Neural cell (in vitro differentiated cells): ENCODE results near the gene CHML. TPM values are rescaled to one million over a fixed set of nuclear protein-coding genes. Genes with fewer than 3 reads are reported as not detected.
"Not testable (repeated sequence)": the region's sequence is repeated elsewhere in the genome, so short reads cannot be mapped to it uniquely, and the experiment has no call there.

Experiments used
- H2AFZ ChIP-seq: fragments of 200-600, 300-800 bp; sonication (generic), shearing (Covaris generic); 2 replicates; pipeline ENCODE4 v1.6.0; 2014; ENCODE audit warnings: low read depth, mild to moderate bottlenecking, antibody characterized with exemption, low read length, moderate library complexity
- H3F3A ChIP-seq: fragments of 200-600 bp; shearing (Covaris generic); 2 replicates; pipeline ENCODE4 v1.6.1; 2016; ENCODE audit warnings: mild to moderate bottlenecking, moderate library complexity, mixed read lengths, antibody characterized with exemption, low read length; ENCODE audit not compliant: insufficient read depth, poor library complexity, severe bottlenecking
- H3K27ac ChIP-seq: fragments of 200-600, 300-800 bp; sonication (generic), shearing (Covaris generic); 2 replicates; pipeline ENCODE4 v1.5.1; 2014; ENCODE audit warnings: mild to moderate bottlenecking, low read length, moderate library complexity
- H3K27me3 ChIP-seq: fragments of 300-800, 200-600 bp; sonication (generic), shearing (Covaris generic); 2 replicates; pipeline ENCODE4 v1.6.0; 2014; ENCODE audit warnings: mild to moderate bottlenecking, low read depth, low read length, moderate library complexity; ENCODE audit not compliant: insufficient read depth
- H3K36me3 ChIP-seq: fragments of 300-800, 200-600 bp; sonication (generic), shearing (Covaris generic); 2 replicates; pipeline ENCODE4 v1.5.1; 2014; ENCODE audit warnings: mild to moderate bottlenecking, antibody characterized with exemption, low read length, moderate library complexity; ENCODE audit not compliant: insufficient read depth
- H3K4me2 ChIP-seq: fragments of 300-800, 200-600 bp; sonication (generic), shearing (Covaris generic); 2 replicates; pipeline ENCODE4 v1.6.0; 2014; ENCODE audit warnings: mild to moderate bottlenecking, low read length
- H3K4me3 ChIP-seq: fragments of 300-800, 200-600 bp; sonication (generic), shearing (Covaris generic); 2 replicates; pipeline ENCODE4 v1.5.1; 2014; ENCODE audit warnings: mild to moderate bottlenecking, low read length, moderate library complexity
- H3K79me2 ChIP-seq: fragments of 200-600 bp; shearing (Covaris generic); replicated peaks from 2 replicates; pipeline ENCODE4 v1.6.0; 2014; ENCODE audit warnings: mild to moderate bottlenecking, low read length, moderate library complexity; ENCODE audit not compliant: insufficient read depth
- H3K9ac ChIP-seq: fragments of 300-800, 200-600 bp; sonication (generic), shearing (Covaris generic); 2 replicates; pipeline ENCODE4 v1.6.1; 2016; ENCODE audit warnings: mild to moderate bottlenecking, low read length, mixed read lengths
- H3K9me2 ChIP-seq: fragments of 200-600 bp; shearing (Covaris generic); 2 replicates; pipeline ENCODE4 v1.6.1; 2016; ENCODE audit warnings: mild to moderate bottlenecking, low read length, mixed read lengths; ENCODE audit not compliant: insufficient read depth
- H3K9me3 ChIP-seq: fragments of 200-600, 300-800 bp; sonication (generic), shearing (Covaris generic); 2 replicates; pipeline ENCODE4 v1.6.1; 2016; ENCODE audit warnings: mild to moderate bottlenecking, mixed run types, low read length, moderate library complexity, mixed read lengths
- H4K20me1 ChIP-seq: fragments of 200-600 bp; shearing (Covaris generic); 2 replicates; pipeline ENCODE4 v1.6.1; 2016; ENCODE audit warnings: mild to moderate bottlenecking, mixed run types; ENCODE audit not compliant: insufficient read depth
- EP300 ChIP-seq: fragments of 450-650 bp; conservative IDR thresholded peaks from 2 replicates; pipeline ENCODE4 v1.6.1; 2014; ENCODE audit warnings: antibody characterized with exemption, mild to moderate bottlenecking, moderate library complexity; ENCODE audit not compliant: poor library complexity, severe bottlenecking
- EZH2 ChIP-seq: fragments of 200-600, 300-800 bp; shearing (Covaris generic), sonication (generic); IDR thresholded peaks from 2 replicates; pipeline ENCODE4 v1.6.1; 2014; ENCODE audit warnings: antibody characterized with exemption, low read length, borderline replicate concordance, mild to moderate bottlenecking; ENCODE audit not compliant: insufficient read depth, poor library complexity, severe bottlenecking
- MXI1 ChIP-seq: fragments of 450-650 bp; conservative IDR thresholded peaks from 2 replicates; pipeline ENCODE4 v1.6.1; 2014; ENCODE audit warnings: antibody characterized with exemption, mild to moderate bottlenecking; ENCODE audit not compliant: poor library complexity, severe bottlenecking
- POLR2AphosphoS5 ChIP-seq: IDR thresholded peaks from 2 replicates; pipeline ENCODE4 v1.6.1; 2012
- RAD21 ChIP-seq: fragments of 450-650 bp; conservative IDR thresholded peaks from 2 replicates; pipeline ENCODE4 v1.6.1; 2014; ENCODE audit warnings: antibody characterized with exemption, mild to moderate bottlenecking, moderate library complexity
- SMC3 ChIP-seq: fragments of 450-650 bp; conservative IDR thresholded peaks from 2 replicates; pipeline ENCODE4 v1.6.1; 2014; ENCODE audit warnings: antibody characterized with exemption, mild to moderate bottlenecking, moderate library complexity; ENCODE audit not compliant: poor library complexity
- TAF1 ChIP-seq: IDR thresholded peaks from 2 replicates; pipeline ENCODE4 v1.6.1; 2012; ENCODE audit warnings: low read depth
- polyA plus RNA-seq: library from polyadenylated mRNA; depleted of rRNA; stranded (reverse); fragments of >200 nt; gene quantifications from 2 replicates; pipeline ENCODE4 v1.2.3, GENCODE V29; 2014
- TF ChIP-seq, protein P1 (sequence below): IDR thresholded peaks from 2 replicates; pipeline ENCODE4 v1.6.1; 2012; ENCODE audit warnings: borderline replicate concordance
- TF ChIP-seq, protein P2 (sequence below): fragments of 450-650 bp; IDR thresholded peaks from 2 replicates; pipeline ENCODE4 v1.5.1; 2014; ENCODE audit warnings: antibody characterized with exemption, mild to moderate bottlenecking, moderate library complexity; ENCODE audit not compliant: poor library complexity, severe bottlenecking

The CHML gene
- polyA plus RNA-seq, 1 donor from 2014 or later, result 18.5 TPM

DNA sequence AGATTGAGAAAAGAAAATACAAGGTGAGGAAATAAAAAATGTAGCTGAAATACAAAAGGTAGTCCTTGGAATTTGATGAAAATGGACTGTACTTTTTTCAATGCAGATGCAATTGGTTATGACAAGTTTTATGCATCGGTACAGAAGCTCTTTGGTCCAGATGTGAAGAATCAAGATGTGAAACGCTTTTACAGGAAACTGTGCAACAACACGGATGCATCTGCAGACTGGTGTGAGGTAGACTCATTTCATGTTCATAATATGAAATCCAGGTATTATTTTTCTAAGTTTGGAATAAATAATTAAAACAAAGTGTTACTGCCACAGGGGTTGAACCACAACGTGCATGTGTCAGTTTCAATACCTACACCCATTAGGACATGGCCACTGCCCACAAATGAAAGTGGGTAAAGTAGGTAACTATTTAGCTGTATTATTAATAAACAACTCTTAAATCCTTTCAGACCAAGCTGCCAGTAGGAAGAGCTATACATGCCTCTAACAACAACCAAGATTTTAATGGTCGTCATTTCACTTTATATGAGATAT is 20.3 kb upstream of the CHML start:
- Histone ChIP-seq H3F3A (no peaks in the 10 kb centered on the region), H3K79me2 (no peaks in the 10 kb centered on the region), H3K27me3 (no peaks in the 10 kb centered on the region), H2AFZ (no peak overlapping the region), H3K4me3 (no peak overlapping the region), H3K4me2 (no peak overlapping the region), H3K36me3 (no peaks in the 10 kb centered on the region), H3K9me3 (no peaks in the 10 kb centered on the region), H3K27ac (no peak overlapping the region), H3K9ac (no peak overlapping the region), H4K20me1 (no peaks in the 10 kb centered on the region), H3K9me2 (no peaks in the 10 kb centered on the region)
- no peak for TF ChIP-seq MXI1
- TF ChIP-seq, protein P1, sequence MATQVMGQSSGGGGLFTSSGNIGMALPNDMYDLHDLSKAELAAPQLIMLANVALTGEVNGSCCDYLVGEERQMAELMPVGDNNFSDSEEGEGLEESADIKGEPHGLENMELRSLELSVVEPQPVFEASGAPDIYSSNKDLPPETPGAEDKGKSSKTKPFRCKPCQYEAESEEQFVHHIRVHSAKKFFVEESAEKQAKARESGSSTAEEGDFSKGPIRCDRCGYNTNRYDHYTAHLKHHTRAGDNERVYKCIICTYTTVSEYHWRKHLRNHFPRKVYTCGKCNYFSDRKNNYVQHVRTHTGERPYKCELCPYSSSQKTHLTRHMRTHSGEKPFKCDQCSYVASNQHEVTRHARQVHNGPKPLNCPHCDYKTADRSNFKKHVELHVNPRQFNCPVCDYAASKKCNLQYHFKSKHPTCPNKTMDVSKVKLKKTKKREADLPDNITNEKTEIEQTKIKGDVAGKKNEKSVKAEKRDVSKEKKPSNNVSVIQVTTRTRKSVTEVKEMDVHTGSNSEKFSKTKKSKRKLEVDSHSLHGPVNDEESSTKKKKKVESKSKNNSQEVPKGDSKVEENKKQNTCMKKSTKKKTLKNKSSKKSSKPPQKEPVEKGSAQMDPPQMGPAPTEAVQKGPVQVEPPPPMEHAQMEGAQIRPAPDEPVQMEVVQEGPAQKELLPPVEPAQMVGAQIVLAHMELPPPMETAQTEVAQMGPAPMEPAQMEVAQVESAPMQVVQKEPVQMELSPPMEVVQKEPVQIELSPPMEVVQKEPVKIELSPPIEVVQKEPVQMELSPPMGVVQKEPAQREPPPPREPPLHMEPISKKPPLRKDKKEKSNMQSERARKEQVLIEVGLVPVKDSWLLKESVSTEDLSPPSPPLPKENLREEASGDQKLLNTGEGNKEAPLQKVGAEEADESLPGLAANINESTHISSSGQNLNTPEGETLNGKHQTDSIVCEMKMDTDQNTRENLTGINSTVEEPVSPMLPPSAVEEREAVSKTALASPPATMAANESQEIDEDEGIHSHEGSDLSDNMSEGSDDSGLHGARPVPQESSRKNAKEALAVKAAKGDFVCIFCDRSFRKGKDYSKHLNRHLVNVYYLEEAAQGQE, result no peak
- TF ChIP-seq SMC3, result no peak
- no peak for TF ChIP-seq TAF1
- TF ChIP-seq EP300, result no peak
- no peak for TF ChIP-seq EZH2
- no peak for TF ChIP-seq POLR2AphosphoS5
- TF ChIP-seq, protein P2, sequence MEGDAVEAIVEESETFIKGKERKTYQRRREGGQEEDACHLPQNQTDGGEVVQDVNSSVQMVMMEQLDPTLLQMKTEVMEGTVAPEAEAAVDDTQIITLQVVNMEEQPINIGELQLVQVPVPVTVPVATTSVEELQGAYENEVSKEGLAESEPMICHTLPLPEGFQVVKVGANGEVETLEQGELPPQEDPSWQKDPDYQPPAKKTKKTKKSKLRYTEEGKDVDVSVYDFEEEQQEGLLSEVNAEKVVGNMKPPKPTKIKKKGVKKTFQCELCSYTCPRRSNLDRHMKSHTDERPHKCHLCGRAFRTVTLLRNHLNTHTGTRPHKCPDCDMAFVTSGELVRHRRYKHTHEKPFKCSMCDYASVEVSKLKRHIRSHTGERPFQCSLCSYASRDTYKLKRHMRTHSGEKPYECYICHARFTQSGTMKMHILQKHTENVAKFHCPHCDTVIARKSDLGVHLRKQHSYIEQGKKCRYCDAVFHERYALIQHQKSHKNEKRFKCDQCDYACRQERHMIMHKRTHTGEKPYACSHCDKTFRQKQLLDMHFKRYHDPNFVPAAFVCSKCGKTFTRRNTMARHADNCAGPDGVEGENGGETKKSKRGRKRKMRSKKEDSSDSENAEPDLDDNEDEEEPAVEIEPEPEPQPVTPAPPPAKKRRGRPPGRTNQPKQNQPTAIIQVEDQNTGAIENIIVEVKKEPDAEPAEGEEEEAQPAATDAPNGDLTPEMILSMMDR, result no peak
- no peak for TF ChIP-seq RAD21

DNA sequence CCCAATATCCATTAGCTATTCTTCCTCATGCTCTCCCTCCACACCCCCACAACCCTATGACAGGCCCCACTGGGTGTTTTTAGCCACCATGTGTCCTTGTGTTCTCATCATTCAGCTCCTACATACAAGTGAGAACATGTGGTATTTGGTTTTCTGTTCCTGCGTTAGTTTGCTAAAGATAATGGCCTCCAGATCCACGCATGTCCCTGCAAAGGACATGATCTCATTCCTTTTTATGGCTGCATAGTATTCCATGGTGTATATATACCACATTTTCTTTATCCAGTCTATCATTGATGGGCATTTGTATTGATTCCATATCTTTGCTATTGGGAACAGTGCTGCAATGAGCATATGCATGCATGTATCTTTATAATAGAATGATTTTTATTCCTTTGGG is 18.8 kb upstream of the CHML start:
- H3K9ac ChIP-seq, H3K79me2 ChIP-seq, H3F3A ChIP-seq, H3K27ac ChIP-seq, H3K4me3 ChIP-seq, H3K9me2 ChIP-seq, H3K9me3 ChIP-seq, H3K4me2 ChIP-seq, H3K27me3 ChIP-seq, H4K20me1 ChIP-seq, H3K36me3 ChIP-seq, H2AFZ ChIP-seq: not testable (repeated sequence)
